Measurements from ENCODE around the gene UCK2.

The UCK2 gene

GRCh38 chr1:165895451-165895871, 68.0 kb downstream of the UCK2 start:
- no peak overlapping the region for H3K4me3 ChIP-seq (ENCODE audit: low read length)
- peaks cover 78% of the 10 kb centered on the region for H3K36me3 ChIP-seq (ENCODE audit: insufficient read depth, low read length)
- no peaks in the 10 kb centered on the region for H3K4me1 ChIP-seq (ENCODE audit: insufficient read depth, low read length)

GRCh38 chr1:165896277-165896676, 68.9 kb downstream of the UCK2 start:
- Histone ChIP-seq H3K4me3 (ENCODE audit: low read length) (no peak overlapping the region), H3K4me1 (ENCODE audit: insufficient read depth, low read length) (no peaks in the 10 kb centered on the region), H3K9me3 (ENCODE audit: low read length) (peaks cover 3% of the 10 kb centered on the region), H2AFZ (ENCODE audit: low read depth, low read length) (no peak overlapping the region), H3K27me3 (ENCODE audit: insufficient read depth, low read length) (no peaks in the 10 kb centered on the region), H3K36me3 (ENCODE audit: insufficient read depth, low read length) (peaks cover 74% of the 10 kb centered on the region)

More at GRCh38 chr1:165895451-165895871, 68.0 kb downstream of the UCK2 start:
- peaks cover 3% of the 10 kb centered on the region for H3K9me3 ChIP-seq (ENCODE audit: low read length)
- no peaks in the 10 kb centered on the region for H3K27me3 ChIP-seq (ENCODE audit: insufficient read depth, low read length)
- no peak overlapping the region for H2AFZ ChIP-seq (ENCODE audit: low read depth, low read length)

DNA sequence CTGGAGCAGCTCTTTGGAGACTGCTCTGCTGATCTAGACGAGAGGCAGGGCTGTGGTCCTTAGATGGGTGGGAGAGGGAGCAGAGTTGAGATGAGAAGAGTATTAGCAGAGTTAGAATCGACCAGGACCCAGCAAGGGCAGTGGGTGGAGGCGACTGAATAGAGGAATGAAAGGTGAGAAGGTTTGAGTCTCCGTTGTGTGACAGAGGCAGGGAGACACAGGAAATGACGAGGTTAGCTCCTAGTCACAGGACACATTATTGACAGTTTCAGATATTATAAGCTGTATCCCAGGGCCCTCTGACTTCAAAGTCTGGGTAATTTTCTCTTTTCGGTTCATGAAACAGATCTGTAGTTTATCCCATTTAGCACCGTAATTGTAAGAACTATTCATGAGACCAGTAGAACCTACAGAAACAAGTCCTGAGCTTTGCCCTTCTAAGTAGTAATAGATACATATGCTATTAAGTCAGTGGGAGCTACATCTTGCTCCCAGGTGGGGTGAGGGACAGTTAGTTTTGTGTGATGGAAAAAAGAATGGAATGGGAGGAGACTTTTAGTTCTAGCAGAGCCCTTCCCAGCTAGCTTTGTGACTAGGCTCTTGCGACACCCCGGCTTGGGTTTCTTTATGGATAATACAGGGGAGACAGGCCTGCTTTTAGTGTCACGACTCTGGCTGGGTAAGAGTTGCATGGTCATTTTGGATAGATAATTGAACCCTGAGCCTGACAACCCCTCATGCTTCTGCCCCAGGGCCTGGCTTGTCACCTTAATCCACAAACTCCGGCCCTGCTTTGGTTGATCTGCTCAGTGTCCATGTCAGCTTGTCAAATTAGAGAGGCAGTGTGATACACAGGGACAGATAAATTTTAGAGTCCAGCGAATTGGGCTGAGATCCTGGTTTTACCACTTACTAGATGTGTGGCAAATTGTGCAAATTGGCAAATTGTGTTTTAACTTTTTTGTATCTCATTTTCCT, 70.2 kb downstream of the UCK2 start:
- Histone ChIP-seq H3K9me3 (ENCODE audit: low read length) (no peaks in the 10 kb centered on the region), H3K4me1 (ENCODE audit: insufficient read depth, low read length) (no peaks in the 10 kb centered on the region), H3K27me3 (ENCODE audit: insufficient read depth, low read length) (no peaks in the 10 kb centered on the region), H3K4me3 (ENCODE audit: low read length) (no peak overlapping the region), H2AFZ (ENCODE audit: low read depth, low read length) (no peak overlapping the region), H3K36me3 (ENCODE audit: insufficient read depth, low read length) (peaks cover 67% of the 10 kb centered on the region)

DNA sequence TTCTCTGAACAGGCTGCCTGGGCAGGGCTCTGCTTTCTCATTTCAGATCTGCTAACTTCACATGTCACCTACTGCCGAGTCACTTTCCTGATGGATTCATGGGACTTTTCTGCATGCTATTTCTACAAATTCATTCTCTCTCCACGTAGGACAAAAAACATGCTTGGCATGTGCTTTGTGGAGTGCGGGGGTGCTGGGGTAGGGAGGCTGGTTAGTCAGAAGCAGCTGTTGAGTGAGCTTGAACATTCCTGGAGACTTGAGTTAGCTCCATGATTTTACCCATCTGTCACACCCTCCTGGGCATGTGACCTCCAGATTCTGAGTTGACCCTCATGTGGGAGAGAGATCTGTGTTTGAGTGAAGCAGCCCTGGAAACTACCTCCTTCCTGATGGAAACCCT, 71.4 kb downstream of the UCK2 start:
- Histone ChIP-seq H3K4me1 (ENCODE audit: insufficient read depth, low read length) (no peaks in the 10 kb centered on the region), H3K36me3 (ENCODE audit: insufficient read depth, low read length) (peaks cover 69% of the 10 kb centered on the region), H2AFZ (ENCODE audit: low read depth, low read length) (no peak overlapping the region), H3K27me3 (ENCODE audit: insufficient read depth, low read length) (no peaks in the 10 kb centered on the region), H3K9me3 (ENCODE audit: low read length) (no peaks in the 10 kb centered on the region), H3K4me3 (ENCODE audit: low read length) (no peak overlapping the region)

GRCh38 chr1:165899461-165899941, 72.1 kb downstream of the UCK2 start:
- Histone ChIP-seq H2AFZ (ENCODE audit: low read depth, low read length) (no peak overlapping the region), H3K9me3 (ENCODE audit: low read length) (no peaks in the 10 kb centered on the region), H3K4me1 (ENCODE audit: insufficient read depth, low read length) (no peaks in the 10 kb centered on the region), H3K27me3 (ENCODE audit: insufficient read depth, low read length) (no peaks in the 10 kb centered on the region), H3K4me3 (ENCODE audit: low read length) (no peak overlapping the region), H3K36me3 (ENCODE audit: insufficient read depth, low read length) (peaks cover 69% of the 10 kb centered on the region)

DNA sequence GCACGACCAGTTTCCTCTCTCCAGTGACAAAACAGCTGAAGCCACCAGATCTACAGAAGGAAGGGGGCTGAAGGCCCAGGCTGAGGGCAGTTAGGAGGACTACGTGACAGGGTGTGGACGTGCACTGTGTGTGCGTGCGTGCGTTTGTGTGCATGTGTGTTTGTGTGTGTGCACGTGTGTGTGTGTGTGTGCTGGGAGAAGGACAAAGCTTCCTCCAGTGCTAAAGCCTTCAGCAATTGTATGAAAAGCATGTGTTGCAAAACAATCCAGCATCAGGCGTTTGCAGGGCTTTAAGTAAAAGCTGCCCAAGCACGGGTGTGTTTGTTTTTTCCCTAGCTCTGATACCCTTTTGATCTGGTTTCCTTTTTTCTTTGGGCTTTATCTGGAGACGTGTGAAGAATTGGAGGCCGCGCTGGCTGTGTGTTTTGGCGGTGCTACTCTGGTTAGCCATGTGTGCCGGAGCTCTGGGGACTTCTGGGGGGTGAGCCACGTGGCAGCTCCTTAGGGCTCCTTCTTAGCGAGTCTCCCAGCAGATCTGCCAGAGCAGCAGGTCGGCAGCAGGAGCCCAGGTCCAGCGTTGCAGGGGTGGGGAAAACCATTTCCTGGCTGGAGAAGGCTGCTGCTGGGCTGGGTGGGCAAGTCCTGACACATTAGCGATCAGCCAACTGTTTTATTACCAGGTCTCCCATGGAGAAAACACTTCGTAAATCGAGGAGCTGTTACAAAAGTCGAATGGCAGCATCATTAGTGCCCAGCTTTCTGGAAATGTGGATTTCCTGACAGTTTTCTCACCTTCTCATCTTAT, 73.4 kb downstream of the UCK2 start:
- Histone ChIP-seq H2AFZ (ENCODE audit: low read depth, low read length) (no peak overlapping the region), H3K4me1 (ENCODE audit: insufficient read depth, low read length) (no peaks in the 10 kb centered on the region), H3K4me3 (ENCODE audit: low read length) (no peak overlapping the region), H3K36me3 (ENCODE audit: insufficient read depth, low read length) (peaks cover 65% of the 10 kb centered on the region), H3K27me3 (ENCODE audit: insufficient read depth, low read length) (no peaks in the 10 kb centered on the region), H3K9me3 (ENCODE audit: low read length) (no peaks in the 10 kb centered on the region)

GRCh38 chr1:165902565-165902964, 75.2 kb downstream of the UCK2 start:
- H3K4me3 ChIP-seq (ENCODE audit: low read length): no peak overlapping the region
- no peaks in the 10 kb centered on the region for H3K9me3 ChIP-seq (ENCODE audit: low read length)
- H3K4me1 ChIP-seq (ENCODE audit: insufficient read depth, low read length): no peaks in the 10 kb centered on the region
- no peak overlapping the region for H2AFZ ChIP-seq (ENCODE audit: low read depth, low read length)
- peaks cover 61% of the 10 kb centered on the region for H3K36me3 ChIP-seq (ENCODE audit: insufficient read depth, low read length)
- no peaks in the 10 kb centered on the region for H3K27me3 ChIP-seq (ENCODE audit: insufficient read depth, low read length)

DNA sequence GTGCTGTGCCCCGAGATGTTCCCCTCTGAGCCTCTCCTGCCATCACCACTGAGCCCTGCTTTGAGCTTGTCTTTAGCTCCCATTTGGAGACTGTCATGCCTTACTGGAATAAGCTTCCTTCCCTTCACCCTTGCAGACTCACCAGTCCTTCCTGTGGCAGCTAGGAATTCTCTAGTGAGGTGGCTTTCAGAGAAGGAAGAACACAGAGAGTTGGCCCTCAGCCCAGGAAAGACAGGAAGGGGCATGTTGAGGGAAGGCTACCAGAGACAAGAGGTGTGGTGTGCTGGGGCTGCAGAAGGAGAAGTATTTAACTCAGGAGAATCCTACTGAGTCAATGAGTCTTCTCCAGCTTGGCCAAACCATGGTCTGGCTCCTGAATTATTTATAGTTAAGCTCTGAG, 76.3 kb downstream of the UCK2 start:
- H3K36me3 ChIP-seq (ENCODE audit: insufficient read depth, low read length): peaks cover 63% of the 10 kb centered on the region
- no peaks in the 10 kb centered on the region for H3K27me3 ChIP-seq (ENCODE audit: insufficient read depth, low read length)
- no peak overlapping the region for H3K4me3 ChIP-seq (ENCODE audit: low read length)
- H3K4me1 ChIP-seq (ENCODE audit: insufficient read depth, low read length): no peaks in the 10 kb centered on the region
- no peaks in the 10 kb centered on the region for H3K9me3 ChIP-seq (ENCODE audit: low read length)
- H2AFZ ChIP-seq (ENCODE audit: low read depth, low read length): no peak overlapping the region

DNA sequence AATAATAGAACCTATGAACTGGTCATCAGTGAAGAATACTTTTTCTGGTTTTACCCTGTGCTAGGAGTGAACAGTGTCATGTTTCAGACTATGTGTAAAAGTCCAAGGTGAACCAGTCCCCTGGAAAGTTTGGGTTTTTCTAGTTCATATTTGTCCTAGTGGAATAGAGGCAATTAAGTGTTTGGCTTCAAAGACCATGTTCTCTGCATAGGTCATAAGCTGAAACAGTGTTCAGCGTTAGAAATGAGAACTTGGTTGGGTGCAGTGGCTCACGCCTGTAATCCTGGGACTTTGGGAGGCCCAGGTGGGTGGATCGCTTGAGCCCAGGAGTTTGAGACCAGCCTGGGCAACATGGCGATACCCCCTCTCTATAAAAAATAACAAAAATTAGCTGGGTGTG, 77.5 kb downstream of the UCK2 start:
- no peak overlapping the region for H2AFZ ChIP-seq (ENCODE audit: low read depth, low read length)
- peaks cover 67% of the 10 kb centered on the region for H3K36me3 ChIP-seq (ENCODE audit: insufficient read depth, low read length)

GRCh38 chr1:165905853-165906252, 78.4 kb downstream of the UCK2 start:
- no peaks in the 10 kb centered on the region for H3K27me3 ChIP-seq (ENCODE audit: insufficient read depth, low read length)
- H2AFZ ChIP-seq (ENCODE audit: low read depth, low read length): no peak overlapping the region
- H3K9me3 ChIP-seq (ENCODE audit: low read length): no peaks in the 10 kb centered on the region
- H3K36me3 ChIP-seq (ENCODE audit: insufficient read depth, low read length): peaks cover 69% of the 10 kb centered on the region
- no peaks in the 10 kb centered on the region for H3K4me1 ChIP-seq (ENCODE audit: insufficient read depth, low read length)
- H3K4me3 ChIP-seq (ENCODE audit: low read length): no peak overlapping the region

More for the DNA sequence above, 77.5 kb downstream of the UCK2 start:
- Histone ChIP-seq H3K4me3 (ENCODE audit: low read length) (no peak overlapping the region), H3K9me3 (ENCODE audit: low read length) (no peaks in the 10 kb centered on the region), H3K4me1 (ENCODE audit: insufficient read depth, low read length) (no peaks in the 10 kb centered on the region), H3K27me3 (ENCODE audit: insufficient read depth, low read length) (no peaks in the 10 kb centered on the region)

DNA sequence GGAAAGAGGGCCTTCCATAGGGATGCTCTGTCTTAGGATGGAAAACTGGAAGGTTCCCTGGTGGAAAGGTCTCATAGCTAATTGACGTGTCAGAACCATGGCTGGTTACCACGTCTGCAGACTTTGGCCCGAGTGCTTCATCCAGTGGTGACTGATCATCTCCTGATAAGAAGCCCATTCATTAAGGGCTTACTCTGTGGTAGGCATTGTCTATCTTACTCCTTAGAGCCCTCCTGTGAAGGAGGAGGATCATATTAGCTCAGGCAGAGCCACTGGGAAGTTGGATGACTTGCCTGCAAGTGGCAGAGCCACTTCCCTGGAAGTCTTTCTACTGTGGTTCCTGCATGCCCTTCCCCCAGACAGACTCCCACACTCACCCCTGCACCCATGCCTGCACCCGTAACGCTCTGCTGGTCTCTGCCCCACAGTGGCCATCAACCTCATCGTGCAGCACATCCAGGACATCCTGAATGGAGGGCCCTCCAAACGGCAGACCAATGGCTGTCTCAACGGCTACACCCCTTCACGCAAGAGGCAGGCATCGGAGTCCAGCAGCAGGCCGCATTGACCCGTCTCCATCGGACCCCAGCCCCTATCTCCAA, 79.9 kb downstream of the UCK2 start:
- no peaks in the 10 kb centered on the region for H3K9me3 ChIP-seq (ENCODE audit: low read length)
- H3K4me1 ChIP-seq (ENCODE audit: insufficient read depth, low read length): no peaks in the 10 kb centered on the region
- H3K4me3 ChIP-seq (ENCODE audit: low read length): no peak overlapping the region
- H3K27me3 ChIP-seq (ENCODE audit: insufficient read depth, low read length): no peaks in the 10 kb centered on the region
- H3K36me3 ChIP-seq (ENCODE audit: insufficient read depth, low read length): peaks cover 65% of the 10 kb centered on the region
- no peak overlapping the region for H2AFZ ChIP-seq (ENCODE audit: low read depth, low read length)

DNA sequence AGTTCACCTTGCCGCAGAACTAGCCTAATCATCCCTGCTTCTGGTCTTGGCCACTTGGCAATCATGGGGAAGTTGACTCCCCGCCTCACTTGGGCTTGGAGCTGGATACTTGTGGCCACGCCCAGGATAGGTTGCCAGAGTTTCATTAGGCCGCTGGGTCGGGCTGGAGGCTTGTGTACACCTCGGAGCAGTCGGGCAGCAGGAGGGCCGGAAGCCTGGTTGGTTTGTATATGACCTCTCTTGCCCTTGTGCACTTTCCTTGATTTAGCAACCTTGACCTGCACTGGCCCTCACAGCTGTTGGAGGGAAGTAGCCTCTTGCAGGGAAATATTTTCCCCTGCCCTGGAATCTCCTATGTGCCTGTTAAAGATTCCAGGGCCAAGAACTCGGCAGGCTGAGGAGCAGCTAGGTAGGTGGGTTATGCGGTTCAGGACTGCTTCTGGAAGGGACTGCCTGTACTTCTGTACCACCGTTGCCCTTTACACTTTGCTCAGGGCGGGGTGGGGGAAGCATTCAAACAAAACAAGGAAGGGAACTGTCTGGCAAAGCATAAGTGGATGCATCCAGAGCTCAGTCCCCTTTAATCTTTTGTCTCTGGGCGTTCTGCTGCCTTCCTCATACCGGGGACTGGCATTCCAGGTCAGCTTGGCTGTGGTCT, 83.5 kb downstream of the UCK2 start:
- H3K9me3 ChIP-seq (ENCODE audit: low read length): no peaks in the 10 kb centered on the region
- H3K4me1 ChIP-seq (ENCODE audit: insufficient read depth, low read length): no peaks in the 10 kb centered on the region
- H3K27me3 ChIP-seq (ENCODE audit: insufficient read depth, low read length): no peaks in the 10 kb centered on the region
- no peak overlapping the region for H2AFZ ChIP-seq (ENCODE audit: low read depth, low read length)
- no peak overlapping the region for H3K4me3 ChIP-seq (ENCODE audit: low read length)
- peaks cover 43% of the 10 kb centered on the region for H3K36me3 ChIP-seq (ENCODE audit: insufficient read depth, low read length)
